SK-MEL-5 (cell line): ENCODE measurements around the gene RFPL2. TPM values are rescaled to one million over a fixed set of nuclear protein-coding genes. Genes with fewer than 3 reads are reported as not detected.
A peak's percentile ranks its signal among the peaks of the same experiment; 100 is the strongest.
"Not testable (repeated sequence)": the region's sequence is repeated elsewhere in the genome, so short reads cannot be mapped to it uniquely, and the experiment has no call there.

ENCODE experiments used
- DNase-seq: peaks from one replicate; pipeline ENCODE4 v3.0.0-alpha.2; 2016; ENCODE audit warnings: low read depth, low spot score
- in situ Hi-C: cut with HindIII; loops from 2 replicates; pipeline ENCODE4 v1.10.0; 2016; ENCODE audit warnings: low sequenced_read_pairs, high pct_unique_total_duplicates, low pct_unique_long_range_greater_than_20kb
- total RNA-seq: library from RNA; depleted of rRNA; stranded (reverse); fragments of >200 nt; shearing (Covaris generic); gene quantifications from 2 replicates; pipeline ENCODE4 v1.2.3, GENCODE V29; 2014

RFPL2 gene
- total RNA-seq, 1 experiment from 2014 or later = 4.1 TPM

DNA sequence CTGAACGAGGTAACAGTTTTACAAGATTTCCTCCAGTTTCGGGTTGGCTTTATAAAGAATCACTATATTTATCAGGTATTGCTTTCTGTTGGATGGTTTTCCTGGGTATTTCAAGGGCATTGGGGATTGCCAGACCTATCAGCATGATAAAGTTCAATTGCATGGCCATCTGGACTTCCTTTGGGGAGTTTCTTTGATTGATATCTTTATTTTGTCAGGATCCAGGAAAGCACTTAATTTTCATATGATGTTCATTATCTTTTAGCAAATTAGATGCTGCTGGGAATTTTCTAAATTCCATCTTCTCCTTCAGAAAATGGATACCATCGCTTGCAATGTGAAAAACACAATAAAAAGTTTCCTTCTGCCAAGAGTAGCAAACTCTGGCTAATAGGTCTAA is 21.2 kb downstream of the RFPL2 start:
- no peak for DNase-seq
- in situ Hi-C loops = no loop called here

DNA sequence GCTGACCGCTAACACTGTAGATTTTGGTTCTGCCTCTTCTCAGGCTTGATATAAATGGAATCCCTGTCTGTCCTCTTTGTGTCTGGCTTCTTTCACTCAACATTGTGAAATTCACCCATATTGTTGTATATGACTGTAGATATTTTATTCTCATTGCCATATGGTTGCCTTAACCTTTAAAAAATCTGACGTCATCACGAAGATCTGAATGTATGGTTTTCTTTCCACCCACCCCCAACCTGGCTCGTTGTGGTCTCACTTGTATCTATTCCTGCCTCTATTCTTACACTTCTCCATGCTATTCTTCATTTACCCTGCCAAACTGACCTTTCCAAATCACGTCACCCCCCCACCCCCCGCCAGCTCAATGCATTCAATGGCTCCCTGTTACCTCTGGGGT is 23.8 kb downstream of the RFPL2 start:
- in situ Hi-C loops = no loop called here
- peak; percentile 32 for DNase-seq

DNA sequence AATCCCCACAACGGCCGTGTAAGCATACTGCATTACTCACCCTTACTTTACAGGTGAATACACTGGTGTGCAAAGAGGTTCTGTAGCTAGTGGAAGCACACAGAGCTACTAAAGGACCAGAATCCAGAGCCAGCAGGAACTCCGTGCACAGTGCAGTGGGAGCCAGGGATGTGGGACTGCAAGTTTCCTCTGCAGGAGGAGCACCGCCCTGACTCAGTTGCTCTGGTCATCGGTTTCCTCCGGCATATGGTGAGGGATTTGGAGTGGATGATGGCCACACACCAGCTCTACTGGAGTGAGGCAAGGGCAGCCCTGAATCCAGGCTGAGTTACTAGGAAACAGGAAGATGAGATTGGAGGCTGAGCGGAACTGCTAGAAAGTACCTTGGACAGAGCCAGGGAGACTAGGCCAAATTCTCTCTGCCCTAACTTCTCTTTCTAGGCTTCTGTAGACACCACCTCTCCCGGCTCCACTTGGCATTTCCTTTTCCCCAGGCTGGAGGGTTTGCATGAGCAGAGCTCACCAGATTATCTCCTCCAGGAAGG is 27.6 kb downstream of the RFPL2 start:
- no peak for DNase-seq
- in situ Hi-C loops = no loop called here

DNA sequence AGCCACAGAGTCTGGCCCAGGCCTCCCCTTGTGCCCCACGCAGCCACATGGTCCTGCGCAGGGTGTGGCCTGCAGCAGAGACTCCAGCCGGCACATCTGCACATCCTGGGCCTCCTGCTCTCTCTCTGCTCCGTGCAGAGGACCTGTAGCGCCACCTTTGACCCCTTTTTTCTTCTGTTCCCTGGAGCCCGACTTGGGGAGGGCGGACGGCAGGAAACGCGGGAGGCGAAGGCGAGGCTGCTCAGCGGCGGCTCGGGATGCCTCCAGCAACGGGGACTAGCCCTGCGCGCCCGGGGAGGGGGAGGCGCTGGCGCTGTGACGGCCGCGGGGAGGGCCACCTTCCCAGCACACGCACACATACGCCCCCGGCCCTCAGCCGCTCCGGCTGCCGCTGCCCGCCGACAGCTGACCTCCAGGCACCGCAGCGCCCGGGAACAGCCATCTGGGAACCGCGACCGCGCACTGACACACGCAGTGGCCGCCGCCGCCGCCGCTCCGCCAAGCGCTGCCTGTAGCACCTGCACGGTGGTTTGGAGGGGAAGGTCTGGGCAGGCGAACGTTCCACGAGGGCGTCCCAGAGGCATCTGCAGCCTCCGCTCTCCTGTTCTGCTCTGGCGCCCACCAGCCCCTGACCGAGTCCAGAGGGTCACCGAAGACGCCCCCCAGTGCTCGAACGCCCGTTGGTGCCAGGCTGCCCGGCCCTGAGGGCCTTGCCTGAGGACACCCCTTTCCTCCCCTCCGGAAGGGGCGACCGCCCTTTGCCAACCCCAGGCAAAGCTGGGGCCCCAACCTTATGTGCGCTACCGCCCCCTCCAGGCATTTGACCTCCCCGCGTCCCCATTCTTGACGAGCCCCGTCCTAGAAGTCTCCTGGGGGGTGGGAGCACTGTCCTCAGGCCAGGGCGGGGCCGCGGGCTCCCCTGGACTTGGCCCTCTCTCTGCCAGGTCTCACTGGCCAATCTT is 28.9 kb downstream of the RFPL2 start:
- no peak for DNase-seq

DNA sequence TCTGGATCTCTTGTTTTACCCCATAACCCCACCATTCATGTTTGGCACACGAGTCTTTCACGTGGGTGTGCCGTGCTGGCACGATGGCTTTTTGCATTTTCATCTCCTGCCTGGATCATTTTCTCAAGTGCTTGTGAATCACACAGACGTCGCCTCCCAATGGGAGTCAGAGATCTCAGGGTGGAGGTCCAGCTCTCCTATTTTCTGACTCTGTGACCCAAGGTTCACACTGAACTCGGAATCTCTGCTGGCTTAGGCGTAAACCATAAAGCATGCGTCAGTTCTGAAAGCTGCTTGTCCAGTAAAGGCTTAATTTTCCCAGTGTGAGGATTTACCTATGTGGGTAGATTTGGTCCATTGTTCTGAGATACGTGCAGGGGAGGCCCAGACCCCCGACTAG is 29.8 kb downstream of the RFPL2 start:
- in situ Hi-C loops = no loop called here
- no peak for DNase-seq

More for the DNA sequence above, 28.9 kb downstream of the RFPL2 start:
- in situ Hi-C loops = no loop called here

DNA sequence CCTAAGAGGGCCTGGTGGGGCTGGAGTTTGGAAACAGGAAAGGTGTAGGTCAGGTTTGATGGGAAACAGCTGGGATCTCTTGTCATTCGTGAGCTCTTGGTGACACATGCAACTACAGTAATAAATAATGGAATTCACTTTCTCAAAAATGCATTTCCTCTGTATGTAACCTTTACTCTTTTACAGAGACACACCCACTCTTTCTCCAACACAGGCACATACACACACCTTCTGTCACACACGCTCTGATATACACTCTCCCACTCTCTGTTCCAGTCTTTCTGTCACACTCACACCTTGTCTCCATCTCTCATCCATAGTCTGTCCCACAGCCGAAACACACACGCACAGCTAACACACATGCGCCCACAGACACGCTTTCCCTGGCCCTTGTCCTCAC is 39.2 kb downstream of the RFPL2 start:
- in situ Hi-C loops = no loop called here
- no peak for DNase-seq

DNA sequence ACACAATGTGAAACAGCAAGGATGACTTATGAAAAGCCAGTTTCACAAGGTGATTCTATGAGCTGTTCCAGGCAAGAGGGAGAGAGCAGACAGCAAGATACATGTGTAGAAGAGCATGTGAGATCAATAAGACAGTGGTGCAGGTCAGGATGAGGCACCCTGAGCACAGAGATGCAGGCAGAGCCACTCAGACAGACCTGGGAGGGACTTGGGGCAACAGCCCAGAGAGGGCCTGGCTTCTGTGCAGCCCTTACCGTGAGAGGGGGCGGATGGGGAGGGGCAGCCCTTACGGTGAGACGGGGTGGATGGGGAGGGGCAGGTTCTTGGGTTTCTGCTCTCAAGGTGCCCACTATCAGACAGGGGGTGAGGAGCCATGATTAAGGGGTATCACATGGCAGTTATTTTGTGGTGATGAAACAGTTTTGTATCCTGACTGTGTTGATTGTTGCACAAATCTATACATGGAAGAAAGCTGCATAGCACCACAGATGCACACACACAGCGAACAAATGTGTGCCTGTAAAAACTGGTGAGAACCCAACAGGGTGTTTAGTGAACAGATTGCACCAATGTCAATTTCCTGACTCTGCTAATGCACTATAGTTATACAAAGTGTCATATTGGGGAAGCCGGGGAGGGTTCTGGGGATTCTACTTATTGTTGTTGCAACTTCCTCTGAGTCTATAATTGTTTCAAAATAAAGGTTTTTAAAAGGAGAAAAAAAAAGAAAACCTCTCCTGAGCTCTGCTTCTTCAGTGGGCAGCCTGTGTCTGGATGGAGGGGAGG is 40.6 kb downstream of the RFPL2 start:
- in situ Hi-C loops = no loop called here
- DNase-seq = no peak

DNA sequence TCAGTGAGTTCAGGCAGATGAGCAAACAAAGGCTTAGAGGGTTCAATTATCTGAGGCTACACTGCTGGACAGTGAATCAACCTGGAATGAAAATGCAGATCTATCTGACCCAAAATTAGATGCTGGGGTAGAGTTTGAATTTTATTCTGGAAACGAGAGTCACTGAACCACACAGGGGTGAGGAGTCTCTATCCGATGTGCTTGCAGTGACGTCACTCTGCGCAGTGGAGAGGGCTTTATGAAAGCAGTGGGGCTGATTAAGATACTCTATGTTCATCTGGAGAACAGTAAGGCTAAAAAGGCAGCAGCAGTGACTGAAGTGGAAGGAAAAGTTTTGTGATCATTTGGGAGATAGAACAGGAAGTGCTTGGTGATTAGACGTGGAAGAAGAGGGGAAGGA is 44.5 kb downstream of the RFPL2 start:
- in situ Hi-C loops = not testable (repeated sequence)

DNA sequence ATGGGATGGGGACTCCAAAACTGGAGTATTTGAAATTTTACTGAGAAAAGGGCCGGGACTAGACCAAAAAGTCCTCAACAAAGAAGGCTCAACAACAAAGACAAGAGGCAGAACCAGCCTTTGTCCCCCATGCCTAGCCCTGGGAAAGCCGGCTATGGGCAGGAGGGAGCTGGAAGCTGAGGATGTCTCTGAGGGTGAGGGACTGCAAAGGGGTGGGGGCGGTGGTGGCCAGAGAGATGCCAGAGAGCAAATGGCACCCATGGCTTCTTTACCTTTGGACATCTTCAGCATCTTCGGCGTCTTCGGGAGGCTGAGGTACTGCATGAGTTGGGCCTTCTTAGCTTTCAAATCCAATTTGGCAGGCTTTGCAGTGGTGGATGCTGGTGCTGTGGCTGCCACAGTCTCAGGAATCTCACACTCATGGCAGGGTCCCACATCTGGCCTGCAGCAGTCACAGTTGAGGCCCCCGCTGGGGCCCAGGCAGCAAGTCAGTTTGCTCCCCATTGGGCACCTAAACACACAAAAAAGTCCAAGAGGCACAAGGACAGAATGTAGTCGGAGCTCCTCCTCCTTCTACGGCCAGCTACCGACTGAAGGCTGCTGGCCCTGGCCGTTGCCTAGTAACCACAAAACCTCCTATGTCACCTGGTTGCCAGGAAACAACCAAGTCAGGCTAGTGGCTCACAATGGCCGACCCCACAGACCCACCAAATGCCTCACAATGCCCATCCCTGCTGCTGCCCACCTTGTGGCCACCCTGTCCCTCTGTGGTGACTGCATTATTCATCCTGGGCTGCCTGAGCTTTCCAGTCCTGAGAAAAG is 46.0 kb downstream of the RFPL2 start, which contains the start of gene C22orf42:
C22orf42 (minus strand) TSS at position 592 of the 822 bp plus-strand sequence; CDS start at position 504, 88 bp downstream.
- in situ Hi-C loops = no loop called here

More for the DNA sequence above, 44.5 kb downstream of the RFPL2 start:
- DNase-seq = not testable (repeated sequence)

DNA sequence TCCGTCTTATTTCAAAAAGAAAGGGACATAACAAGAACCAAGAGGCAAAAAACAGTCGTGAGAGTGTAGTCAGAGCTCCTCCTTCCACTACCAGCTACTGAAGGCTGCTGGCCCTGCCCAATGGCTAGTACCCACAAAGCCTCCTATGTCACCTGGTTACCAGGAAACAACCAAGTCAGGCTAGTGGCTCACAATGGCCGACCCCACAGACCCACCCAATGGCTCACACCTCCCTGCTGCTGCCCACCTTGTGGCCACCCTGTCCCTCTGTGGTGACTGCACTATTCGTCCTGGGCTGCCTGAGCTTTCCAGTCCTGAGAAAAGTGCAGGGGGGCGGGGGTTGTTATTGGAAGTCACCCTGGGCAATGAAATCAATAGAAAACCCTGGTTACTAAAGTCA is 47.2 kb downstream of the RFPL2 start:
- DNase-seq, in situ Hi-C loops: not testable (repeated sequence)

More for the DNA sequence above, 46.0 kb downstream of the RFPL2 start, which contains the start of gene C22orf42:
- no peak for DNase-seq

DNA sequence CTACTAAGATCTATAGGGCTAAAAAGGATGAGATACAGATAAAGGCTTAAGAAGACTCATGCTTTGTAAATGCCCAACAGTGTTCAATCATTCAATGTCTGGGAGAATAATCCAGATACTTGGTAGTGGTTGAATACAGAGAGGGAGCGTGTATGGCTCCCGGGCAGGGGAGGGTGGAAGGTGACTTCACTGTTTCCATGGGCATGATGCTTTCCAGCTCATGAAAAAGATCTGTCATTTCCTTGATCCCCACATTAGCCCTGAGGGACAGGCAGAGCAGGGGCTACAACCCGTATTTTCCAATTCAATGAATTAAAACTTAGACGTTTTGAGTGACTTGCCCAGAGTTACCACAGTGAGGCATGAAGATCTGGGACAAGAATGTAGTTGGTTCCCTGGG is 50.1 kb downstream of the RFPL2 start:
- in situ Hi-C loops, DNase-seq: not testable (repeated sequence)

DNA sequence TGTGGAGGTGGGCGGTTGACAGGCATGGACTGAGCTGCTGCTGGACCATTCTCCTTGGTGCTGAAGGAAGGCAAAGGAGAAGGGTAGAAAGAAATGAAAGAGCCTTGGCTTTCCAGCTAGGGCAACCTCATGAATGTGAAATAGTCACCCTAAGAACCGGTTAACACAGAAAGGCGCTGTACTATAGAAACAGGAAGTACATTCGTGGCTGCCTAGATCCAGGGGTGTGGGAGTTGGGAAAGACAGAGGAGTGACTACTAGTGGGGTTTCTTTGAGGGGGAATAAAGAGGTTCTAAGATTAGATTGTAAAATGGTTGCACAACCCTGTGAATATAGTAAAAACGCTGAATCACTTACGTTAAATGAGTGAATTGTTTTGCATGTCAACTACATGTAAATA is 53.2 kb downstream of the RFPL2 start:
- in situ Hi-C loops, DNase-seq: not testable (repeated sequence)

DNA sequence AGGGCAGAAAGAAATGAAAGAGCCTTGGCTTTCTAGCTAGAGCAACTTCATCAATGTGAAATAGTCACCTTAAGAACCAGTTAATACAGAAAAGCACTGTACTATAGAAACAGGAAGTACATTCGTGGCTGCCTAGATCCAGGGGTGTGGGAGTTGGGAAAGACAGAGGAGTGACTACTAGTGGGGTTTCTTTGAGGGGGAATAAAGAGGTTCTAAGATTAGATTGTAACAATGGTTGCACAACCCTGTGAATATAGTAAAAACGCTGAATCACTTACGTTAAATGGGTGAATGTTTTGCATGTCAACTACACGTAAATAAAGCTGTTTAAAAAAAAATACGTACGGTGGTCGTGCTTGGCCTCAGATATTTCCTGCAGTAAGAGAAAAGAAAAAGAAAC is 54.2 kb downstream of the RFPL2 start:
- DNase-seq, in situ Hi-C loops: not testable (repeated sequence)

DNA sequence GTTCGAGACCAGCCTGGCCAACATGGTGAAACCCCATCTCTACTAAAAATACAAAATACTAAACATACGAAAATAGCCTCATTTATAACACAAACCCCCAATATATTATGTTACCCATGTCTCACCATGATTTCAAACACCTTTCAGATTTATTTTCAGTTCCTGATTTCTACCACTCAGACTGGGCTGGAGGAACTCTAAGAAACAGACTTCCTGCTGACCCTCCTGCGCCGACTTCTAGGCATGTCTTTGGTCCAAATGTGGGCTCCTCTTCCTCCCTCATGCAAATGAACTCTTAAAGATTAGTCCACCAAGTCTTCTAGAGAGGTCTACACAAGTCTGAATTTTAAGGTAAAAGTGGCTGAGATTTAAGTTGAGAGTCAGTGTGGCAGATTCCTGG is 56.5 kb downstream of the RFPL2 start:
- in situ Hi-C loops, DNase-seq: not testable (repeated sequence)

DNA sequence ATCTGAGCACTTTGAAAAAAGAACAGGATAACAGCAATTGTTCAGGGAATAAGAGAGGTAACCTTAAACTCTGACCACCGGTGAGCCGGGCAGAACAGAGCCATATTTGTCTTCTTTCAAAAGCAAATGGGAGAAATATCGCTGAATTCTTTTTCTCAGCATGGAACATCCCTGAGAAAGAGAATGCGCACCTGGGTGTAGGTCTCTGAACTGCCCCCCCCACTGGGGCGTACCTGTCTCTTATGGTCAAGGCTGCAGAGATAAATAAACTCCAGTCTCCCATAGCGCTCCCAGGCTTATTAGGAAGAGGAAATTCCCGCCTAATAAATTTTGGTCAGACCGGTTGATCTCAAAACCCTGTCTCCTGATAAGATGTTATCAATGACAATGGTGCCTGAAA is 57.7 kb downstream of the RFPL2 start:
- in situ Hi-C loops, DNase-seq: not testable (repeated sequence)

DNA sequence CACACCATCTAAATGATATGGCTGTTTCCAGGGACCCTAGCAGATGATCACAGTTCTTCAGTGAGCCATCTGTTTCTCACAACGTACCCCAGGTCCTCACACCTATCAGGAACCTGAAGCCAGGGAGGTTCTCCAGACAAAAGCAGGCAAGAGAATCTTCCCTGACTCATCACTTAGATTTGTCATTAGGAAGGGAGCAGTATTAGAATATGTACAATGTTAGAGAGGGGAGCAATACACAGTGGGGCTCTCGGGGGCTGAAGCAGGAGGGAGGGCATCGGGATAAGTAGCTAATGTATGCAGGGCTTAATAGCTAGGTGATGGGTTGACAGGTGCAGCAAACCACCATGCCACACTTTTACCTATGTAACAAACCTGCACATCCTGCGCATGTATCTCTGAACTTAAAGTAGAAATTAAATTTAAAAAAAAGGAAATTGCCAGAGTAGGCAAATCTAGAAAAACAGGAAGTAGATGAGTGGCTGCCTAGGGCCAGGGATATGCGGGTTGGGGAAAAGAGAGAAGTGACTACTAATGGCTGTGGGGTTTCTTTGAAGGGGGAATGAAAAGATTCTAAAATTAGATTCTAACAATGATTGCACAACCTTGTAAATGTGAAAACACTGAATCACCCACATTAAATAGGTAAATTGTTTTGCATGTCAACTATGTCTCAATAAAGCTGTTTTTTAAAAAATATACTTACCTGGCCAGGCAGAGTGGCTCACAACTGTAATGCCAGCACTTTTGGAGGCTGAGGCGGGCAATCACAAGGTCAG is 60.2 kb downstream of the RFPL2 start:
- DNase-seq = no peak
- in situ Hi-C loops = no loop called here

DNA sequence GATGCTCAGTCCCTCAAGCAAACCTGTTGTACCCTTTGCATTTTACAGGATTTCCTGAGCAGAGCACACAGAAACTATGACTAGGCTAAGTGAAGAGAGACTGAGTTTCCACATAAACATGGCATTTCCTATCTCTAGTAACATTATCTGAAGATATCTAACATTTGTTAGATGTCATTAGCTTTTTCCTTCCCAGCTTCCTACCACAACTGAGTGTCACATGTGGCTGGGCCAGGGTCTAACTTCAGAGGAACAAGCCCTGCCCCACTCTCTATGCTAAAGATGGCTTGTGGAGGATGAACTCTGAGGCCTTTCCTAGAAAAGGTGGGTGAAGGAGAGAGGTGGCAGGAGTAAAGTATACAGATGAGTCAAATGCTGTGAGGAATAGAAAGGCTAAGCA is 62.3 kb downstream of the RFPL2 start:
- in situ Hi-C loops = no loop called here

More for the DNA sequence above, 62.3 kb downstream of the RFPL2 start:
- no peak for DNase-seq
